HG03575 (cell line): ENCODE measurements around the gene POPDC2.
"Not testable (repeated sequence)": the region's sequence is repeated elsewhere in the genome, so short reads cannot be mapped to it uniquely, and the experiment has no call there.

ENCODE experiments used
- ATAC-seq: cut with Tn5 transposase; IDR thresholded peaks from one replicate; pipeline ENCODE4 v1.9.1; 2021; ENCODE audit not compliant: unreplicated experiment, insufficient number of reproducible peaks, low FRiP score; ENCODE audit errors: extremely low read depth

The POPDC2 gene

GRCh38 chr3:119596398-119596797 is 64.0 kb downstream of the POPDC2 start:
- ATAC-seq: no peak

- ATAC-seq: no peak
Measured at GRCh38 chr3:119595639-119596334, 64.6 kb downstream of the POPDC2 start.

- not testable (repeated sequence) for ATAC-seq
Measured at GRCh38 chr3:119594929-119595328, 65.5 kb downstream of the POPDC2 start.

- no peak for ATAC-seq
Measured at GRCh38 chr3:119594066-119594465, 66.3 kb downstream of the POPDC2 start.

GRCh38 chr3:119592861-119593260 is 67.5 kb downstream of the POPDC2 start:
- no peak for ATAC-seq
